ENCODE results near the gene E4F1. TPM values are rescaled to one million over a fixed set of nuclear protein-coding genes. Genes with fewer than 3 reads are reported as not detected.
A peak's percentile ranks its signal among the peaks of the same experiment; 100 is the strongest.

E4F1 gene
- total and polyA plus RNA-seq, 2 of the 13 experiments (the other 11 are each of a cell fraction or from before 2014, with no cell fraction given), result 13.8 to 19.5 TPM

DNA sequence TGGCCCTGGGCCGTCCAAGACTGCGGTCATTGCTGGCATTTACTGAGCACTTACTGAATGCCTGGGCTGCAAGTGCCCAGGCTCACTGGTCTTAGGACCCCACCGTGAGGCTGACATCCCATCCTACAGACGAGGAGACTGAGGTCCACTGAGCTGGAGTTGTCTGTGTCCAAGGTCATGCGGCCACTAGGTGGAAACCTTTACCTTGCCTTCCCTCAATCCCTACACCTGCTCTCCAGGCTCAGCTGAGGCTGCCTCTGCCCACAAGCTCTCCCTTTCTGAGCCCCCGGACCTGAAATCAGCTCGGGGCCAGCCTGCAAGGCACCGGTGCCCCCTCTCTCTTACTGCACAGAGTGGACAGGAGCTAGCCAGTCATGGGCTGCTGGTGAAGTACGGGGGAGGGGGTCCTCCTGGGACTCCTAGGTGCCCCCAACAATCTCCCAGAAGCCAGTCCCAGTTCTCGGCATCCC, 28.5 kb upstream of the E4F1 start (continued):
- no peak for TF ChIP-seq SRF (IDR thresholded peaks at IDR 0.05; ENCODE audit: low read depth, low read length)
- peak; percentile 97 for TF ChIP-seq ADNP (CRISPR knock-in tag; IDR thresholded peaks at IDR 0.05)
- no peak for TF ChIP-seq U2AF1 (optimal IDR thresholded peaks at IDR 0.05; ENCODE audit: low read depth, low read length)
- no peak for TF ChIP-seq ZBTB7B (CRISPR knock-in tag; IDR thresholded peaks at IDR 0.05)
- no peak for TF ChIP-seq ZBED4 (CRISPR knock-in tag; IDR thresholded peaks at IDR 0.05; ENCODE audit: borderline replicate concordance)
- TF ChIP-seq SKIL (CRISPR knock-in tag; IDR thresholded peaks at IDR 0.05; ENCODE audit: borderline replicate concordance), result no peak
- TF ChIP-seq ZSCAN9 (CRISPR knock-in tag; IDR thresholded peaks at IDR 0.05; ENCODE audit: borderline replicate concordance), result no peak
- TF ChIP-seq NR2F6 (IDR thresholded peaks at IDR 0.05), result no peak
- peak; percentile 22; the same call in 1 of the 2 replicates for TF ChIP-seq NR2F6 (CRISPR knock-in tag; IDR thresholded peaks at IDR 0.05)
- TF ChIP-seq NR2F2 (IDR thresholded peaks at IDR 0.05; ENCODE audit: borderline replicate concordance, low read depth), result no peak
- TF ChIP-seq HMG20B (CRISPR knock-in tag; conservative IDR thresholded peaks at IDR 0.05), result no peak
- no peak for TF ChIP-seq ATF7 (IDR thresholded peaks at IDR 0.05)
- TF ChIP-seq ATF7 (CRISPR knock-in tag; IDR thresholded peaks at IDR 0.05), result no peak
- TF ChIP-seq JARID2 (CRISPR knock-in tag; IDR thresholded peaks at IDR 0.05; ENCODE audit: insufficient replicate concordance), result no peak
- no peak for TF ChIP-seq ATRX (CRISPR knock-in tag; IDR thresholded peaks at IDR 0.05; ENCODE audit: borderline replicate concordance)
- no peak for TF ChIP-seq E2F1 (CRISPR knock-in tag; IDR thresholded peaks at IDR 0.05)
- no peak for TF ChIP-seq ZNF256 (CRISPR knock-in tag; conservative IDR thresholded peaks at IDR 0.05)
- no peak for TF ChIP-seq SATB2 (CRISPR knock-in tag; IDR thresholded peaks at IDR 0.05)
- TF ChIP-seq ZFP41 (CRISPR knock-in tag; IDR thresholded peaks at IDR 0.05; ENCODE audit: borderline replicate concordance), result no peak
- no peak for TF ChIP-seq ZNF563 (CRISPR knock-in tag; IDR thresholded peaks at IDR 0.05)
- TF ChIP-seq ZNF431 (CRISPR knock-in tag; IDR thresholded peaks at IDR 0.05; ENCODE audit: borderline replicate concordance, low read depth), result no peak
- TF ChIP-seq RAD21 (CRISPR knock-in tag; IDR thresholded peaks at IDR 0.05), result peak; percentile 77
- no peak for TF ChIP-seq ZNF17 (CRISPR knock-in tag; IDR thresholded peaks at IDR 0.05)
- TF ChIP-seq ZNF367 (CRISPR knock-in tag; IDR thresholded peaks at IDR 0.05; ENCODE audit: borderline replicate concordance), result no peak
- TF ChIP-seq ZNF501 (CRISPR knock-in tag; IDR thresholded peaks at IDR 0.05), result 0 out of 2 replicates have a peak, but pooled peaks have one; percentile 32
- peak; percentile 42; the same call in 1 of the 2 replicates for TF ChIP-seq ZBTB38 (CRISPR knock-in tag; IDR thresholded peaks at IDR 0.05)
- TF ChIP-seq NR3C1 (CRISPR knock-in tag; IDR thresholded peaks at IDR 0.05), result no peak
- no peak for TF ChIP-seq ZNF354B (CRISPR knock-in tag; IDR thresholded peaks at IDR 0.05)
